Sigmoid colon (tissue), 4 donors: ENCODE data around the gene SERPINA4.

Experiments used
- EP300 ChIP-seq, 4 donors: sonication (generic); formaldehyde crosslinking; IDR thresholded peaks; one replicate each; pipeline ENCODE4 v1.6.1; 2017; ENCODE audit warnings: antibody characterized with exemption in 4 of 4
- POLR2AphosphoS5 ChIP-seq, 4 donors: sonication (generic); formaldehyde crosslinking; IDR thresholded peaks; one replicate each; pipeline ENCODE4 v1.6.1; 2017; ENCODE audit warnings: antibody characterized with exemption in 4 of 4
- TF ChIP-seq, protein P1 (sequence below), 4 experiments: fragments of 450-650 bp in 3 of 4; fragments of 200-600 bp in 1 of 4; IDR thresholded peaks; one replicate each; pipeline ENCODE4 v1.5.1; 2016 to 2019; ENCODE audit warnings: antibody characterized with exemption in 4 of 4, mild to moderate bottlenecking in 3 of 4, moderate library complexity in 2 of 4

DNA sequence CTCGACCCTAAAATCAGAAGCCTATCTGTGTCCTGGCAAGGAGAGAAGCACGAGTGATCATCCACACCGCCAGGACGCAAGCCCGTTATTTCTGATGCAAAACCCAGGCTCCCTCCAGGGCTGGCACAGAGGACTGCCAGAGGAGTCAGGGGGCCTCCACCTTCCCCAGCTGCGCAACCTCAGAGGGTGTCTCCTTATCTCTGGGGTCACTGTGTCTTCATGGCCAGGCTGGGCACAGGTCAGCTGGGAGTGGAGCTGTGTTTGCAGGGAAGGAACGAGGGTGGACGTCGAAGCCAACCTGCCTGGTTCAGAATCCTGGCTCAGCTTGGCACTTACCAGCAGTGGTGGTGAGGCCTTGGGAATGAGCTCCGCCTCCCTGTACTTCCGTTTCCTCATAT, 38.9 kb downstream of the SERPINA4 start:
- TF ChIP-seq, protein P1, sequence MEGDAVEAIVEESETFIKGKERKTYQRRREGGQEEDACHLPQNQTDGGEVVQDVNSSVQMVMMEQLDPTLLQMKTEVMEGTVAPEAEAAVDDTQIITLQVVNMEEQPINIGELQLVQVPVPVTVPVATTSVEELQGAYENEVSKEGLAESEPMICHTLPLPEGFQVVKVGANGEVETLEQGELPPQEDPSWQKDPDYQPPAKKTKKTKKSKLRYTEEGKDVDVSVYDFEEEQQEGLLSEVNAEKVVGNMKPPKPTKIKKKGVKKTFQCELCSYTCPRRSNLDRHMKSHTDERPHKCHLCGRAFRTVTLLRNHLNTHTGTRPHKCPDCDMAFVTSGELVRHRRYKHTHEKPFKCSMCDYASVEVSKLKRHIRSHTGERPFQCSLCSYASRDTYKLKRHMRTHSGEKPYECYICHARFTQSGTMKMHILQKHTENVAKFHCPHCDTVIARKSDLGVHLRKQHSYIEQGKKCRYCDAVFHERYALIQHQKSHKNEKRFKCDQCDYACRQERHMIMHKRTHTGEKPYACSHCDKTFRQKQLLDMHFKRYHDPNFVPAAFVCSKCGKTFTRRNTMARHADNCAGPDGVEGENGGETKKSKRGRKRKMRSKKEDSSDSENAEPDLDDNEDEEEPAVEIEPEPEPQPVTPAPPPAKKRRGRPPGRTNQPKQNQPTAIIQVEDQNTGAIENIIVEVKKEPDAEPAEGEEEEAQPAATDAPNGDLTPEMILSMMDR (IDR thresholded peaks at IDR 0.05), result no peak
- TF ChIP-seq EP300 (IDR thresholded peaks at IDR 0.05), result no peak
- TF ChIP-seq POLR2AphosphoS5 (IDR thresholded peaks at IDR 0.05), result no peak
